GM12878 (cell line): ENCODE results near the gene PPP6R2. TPM values are rescaled to one million over a fixed set of nuclear protein-coding genes. Genes with fewer than 3 reads are reported as not detected.

Experiments used
- ATAC-seq: fragments of 200-7000 bp; cut with Tn5 transposase; 3 replicates; pipeline ENCODE4 v1.9.1; 2020; ENCODE audit warnings: mild to moderate bottlenecking, moderate library complexity
- BruUV-seq: library from RNA; stranded (reverse); fragments of 400-500 nt; replicated peaks from 2 replicates; lab custom pipeline; 2021; lab: Mats Ljungman, UMichigan
- CTCF ChIA-PET: fragments of 300-600 bp; sonication (Branson Sonifier 250); formaldehyde crosslinking; extraction: SDS; loops from one replicate; lab custom pipeline; 2021; ENCODE audit warnings: inconsistent platforms; lab: Yijun Ruan, JAX
- POLR2A ChIA-PET: fragments of 350-600 bp; formaldehyde crosslinking; extraction: SDS; loops from one replicate; lab custom pipeline; 2021; ENCODE audit warnings: inconsistent platforms; lab: Charles Lee
- RAD21 ChIA-PET: fragments of 300-600 bp; sonication (Branson Sonifier 250); formaldehyde crosslinking; loops from one replicate; lab custom pipeline; 2023; ENCODE audit warnings: antibody characterized with exemption; ENCODE audit not compliant: unreplicated experiment; lab: Charles Lee
- SMC1A ChIA-PET: fragments of 300-600 bp; sonication (Branson Sonifier 250); formaldehyde crosslinking; loops from one replicate; lab custom pipeline; 2023; ENCODE audit not compliant: unreplicated experiment, uncharacterized antibody; lab: Charles Lee
- DNase-seq: peaks from one replicate; pipeline ENCODE4 v3.0.0-alpha.2; 2011; ENCODE audit warnings: low read depth, low spot score
- FAIRE-seq: peaks from 3 replicates; lab custom pipeline; 2011; peaks lifted over from hg19 to GRCh38; lab: Jason Lieb, UNC
- H2AFZ ChIP-seq: 2 replicates; pipeline ENCODE4 v1.6.0; 2011; ENCODE audit warnings: low read depth, low read length, control low read depth; ENCODE audit not compliant: control insufficient read depth
- H3K27ac ChIP-seq: 2 replicates; pipeline ENCODE4 v1.5.1; 2011; ENCODE audit warnings: control low read depth; ENCODE audit not compliant: control insufficient read depth, insufficient read depth
- H3K27me3 ChIP-seq, 2 experiments: replicated peaks in 1 of 2; 2 replicates each; pipeline versions ENCODE4 v1.6.0 to v1.6.1; 2011; ENCODE audit warnings: low read length in 1 of 2; ENCODE audit not compliant: control insufficient read depth in 2 of 2, insufficient read depth in 2 of 2
- H3K36me3 ChIP-seq, 2 experiments: 2 replicates each; pipeline ENCODE4 v1.5.1; 2011; ENCODE audit warnings: low read length in 1 of 2; ENCODE audit not compliant: control insufficient read depth in 2 of 2, insufficient read depth in 2 of 2
- H3K4me1 ChIP-seq: 2 replicates; pipeline ENCODE4 v1.6.1; 2011; ENCODE audit warnings: mild to moderate bottlenecking, low read length, moderate library complexity, mixed read lengths; ENCODE audit not compliant: control insufficient read depth, insufficient read depth
- H3K4me2 ChIP-seq: 2 replicates; pipeline ENCODE4 v1.6.0; 2011; ENCODE audit warnings: control low read depth; ENCODE audit not compliant: control insufficient read depth, insufficient read depth
- H3K4me3 ChIP-seq: fragments of 200-600 bp; sonication (generic); 2 replicates; pipeline ENCODE4 v1.5.1; 2016
- H3K79me2 ChIP-seq: 2 replicates; pipeline ENCODE4 v1.6.0; 2011; ENCODE audit warnings: low read length; ENCODE audit not compliant: control insufficient read depth, insufficient read depth
- H3K9ac ChIP-seq: 2 replicates; pipeline ENCODE4 v1.8.0; 2011; ENCODE audit warnings: low read length, control low read depth, mixed read lengths; ENCODE audit not compliant: control insufficient read depth, insufficient read depth
- H3K9me3 ChIP-seq: replicated peaks from 3 replicates; pipeline ENCODE4 v1.5.1; 2011; ENCODE audit warnings: mild to moderate bottlenecking, low read length; ENCODE audit not compliant: control insufficient read depth, insufficient read depth
- H4K20me1 ChIP-seq: 2 replicates; pipeline ENCODE4 v1.6.0; 2011; ENCODE audit not compliant: control insufficient read depth, insufficient read depth
- FOXM1 ChIP-seq: IDR thresholded peaks from 2 replicates; pipeline ENCODE4 v1.6.1; 2012; ENCODE audit warnings: low read depth, mild to moderate bottlenecking, inconsistent platforms, low read length, moderate library complexity
- MTA3 ChIP-seq: IDR thresholded peaks from 2 replicates; pipeline ENCODE4 v1.6.1; 2012; ENCODE audit warnings: low read length, inconsistent platforms, borderline replicate concordance
- POLR2A ChIP-seq: IDR thresholded peaks from 2 replicates; pipeline ENCODE4 v1.6.1; 2011; ENCODE audit warnings: low read depth, mild to moderate bottlenecking, low read length
- WGBS: methylation state at CpG from one replicate; pipeline ENCODE4 v1.1.6; 2016; ENCODE audit warnings: low lambda C conversion rate; ENCODE audit not compliant: insufficient replicate concordance, insufficient coverage; ENCODE audit errors: missing lambda C conversion rate; 5-methylcytosine and 5-hydroxymethylcytosine counted together
- in situ Hi-C: fragments of 300-500 bp; cut with MboI; formaldehyde crosslinking; loops from 9 replicates; pipeline ENCODE4 v1.14.3; 2018; ENCODE audit warnings: mixed read lengths
- intact Hi-C: fragments of 100-400 bp; cut with micrococcal nuclease; formaldehyde crosslinking; loops from one replicate; pipeline ENCODE4 v1.14.2; 2022; ENCODE audit not compliant: unreplicated experiment
- polyA plus RNA-seq, 11 experiments: library from polyadenylated mRNA; depleted of rRNA in 4 of 11; unstranded in 6 of 11; stranded (reverse) in 5 of 11; fragments of >200 nt; fragmentation: Nextera tagmentation in 4 of 11; fragmentation: Illumina TruSeq in 1 of 11; extraction: Ambion mirVana in 4 of 11; extraction: Trizol in 1 of 11; gene quantifications; 1 replicate in 1 of 11; 2 replicates in 10 of 11; pipeline versions ENCODE4 v1.2.1 to v1.2.3, GENCODE V29; 2011 to 2016; ENCODE audit warnings: inconsistent platforms in 2 of 11, missing spikeins in 2 of 11, low read depth in 1 of 11
- total RNA-seq, 4 experiments: library from RNA; depleted of rRNA in 3 of 4; stranded (reverse); fragments of >200 nt in 3 of 4; fragmentation: Illumina TruSeq in 1 of 4; extraction: Trizol in 1 of 4; gene quantifications; 2 replicates each; pipeline versions ENCODE4 v1.2.1 to v1.2.3, GENCODE V29; 2013 to 2021
- TF ChIP-seq, protein P1 (sequence below): fragments of 450-650 bp; IDR thresholded peaks from 2 replicates; pipeline ENCODE4 v1.6.1; 2016; ENCODE audit warnings: mild to moderate bottlenecking, moderate library complexity, borderline replicate concordance

The PPP6R2 gene
- total and polyA plus RNA-seq, 10 of the 15 experiments (the other 5 are each of a cell fraction or from before 2014, with no cell fraction given): 0.29 to 52.6 (median 25.4) TPM

DNA sequence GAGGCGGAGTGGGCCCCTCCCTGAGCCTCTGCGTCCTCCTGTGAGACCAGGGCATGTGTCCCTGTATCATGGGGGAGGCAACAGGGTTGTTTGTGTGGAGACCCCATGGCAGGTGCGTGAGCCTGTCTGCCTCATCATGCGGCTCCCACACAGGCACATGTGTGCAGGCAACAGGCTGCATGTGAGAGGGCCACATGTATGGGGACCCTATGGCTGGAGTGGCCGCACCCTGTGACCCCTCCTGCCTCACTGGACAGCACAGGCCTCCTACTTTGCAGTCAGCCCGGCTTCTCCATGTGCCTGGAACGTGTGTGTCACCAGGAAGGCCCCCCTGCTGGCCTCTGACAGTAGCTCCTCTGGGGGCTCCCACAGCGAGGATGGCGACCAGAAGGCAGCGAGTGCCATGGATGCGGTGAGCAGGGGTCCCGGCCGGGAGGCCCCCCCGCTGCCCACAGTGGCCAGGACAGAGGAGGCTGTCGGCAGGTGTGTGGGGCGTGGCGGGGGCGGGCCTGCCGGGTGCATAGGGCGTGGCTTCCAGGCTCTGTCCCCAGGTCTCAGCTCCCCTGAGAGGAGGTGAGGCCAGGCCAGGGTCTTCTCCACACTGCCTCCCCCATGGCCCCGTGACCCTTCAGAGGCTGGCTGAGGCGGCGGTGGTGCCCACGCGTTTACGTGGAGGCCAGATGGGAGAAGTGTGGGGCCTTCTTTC, 97.6 kb downstream of the PPP6R2 start:
- Histone ChIP-seq H3K4me1 (no peaks in the 10 kb centered on the region), H2AFZ (no peak overlapping the region), H3K27ac (no peak overlapping the region), H3K79me2 (no peaks in the 10 kb centered on the region), H3K4me2 (no peak overlapping the region), H3K36me3 (peaks cover 3 to 32% of the 10 kb centered on the region in 2 experiments; a peak in 3 of 4 replicates), H3K9ac (no peak overlapping the region), H4K20me1 (no peaks in the 10 kb centered on the region), H3K4me3 (no peak overlapping the region), H3K9me3 (no peaks in the 10 kb centered on the region), H3K27me3 (no peaks in the 10 kb centered on the region)
- in situ Hi-C loops: no loop called here
- TF ChIP-seq POLR2A (peak; percentile 47; the same call in 1 of the 2 replicates), MTA3 (no peak), FOXM1 (no peak)
- TF ChIP-seq, protein P1, sequence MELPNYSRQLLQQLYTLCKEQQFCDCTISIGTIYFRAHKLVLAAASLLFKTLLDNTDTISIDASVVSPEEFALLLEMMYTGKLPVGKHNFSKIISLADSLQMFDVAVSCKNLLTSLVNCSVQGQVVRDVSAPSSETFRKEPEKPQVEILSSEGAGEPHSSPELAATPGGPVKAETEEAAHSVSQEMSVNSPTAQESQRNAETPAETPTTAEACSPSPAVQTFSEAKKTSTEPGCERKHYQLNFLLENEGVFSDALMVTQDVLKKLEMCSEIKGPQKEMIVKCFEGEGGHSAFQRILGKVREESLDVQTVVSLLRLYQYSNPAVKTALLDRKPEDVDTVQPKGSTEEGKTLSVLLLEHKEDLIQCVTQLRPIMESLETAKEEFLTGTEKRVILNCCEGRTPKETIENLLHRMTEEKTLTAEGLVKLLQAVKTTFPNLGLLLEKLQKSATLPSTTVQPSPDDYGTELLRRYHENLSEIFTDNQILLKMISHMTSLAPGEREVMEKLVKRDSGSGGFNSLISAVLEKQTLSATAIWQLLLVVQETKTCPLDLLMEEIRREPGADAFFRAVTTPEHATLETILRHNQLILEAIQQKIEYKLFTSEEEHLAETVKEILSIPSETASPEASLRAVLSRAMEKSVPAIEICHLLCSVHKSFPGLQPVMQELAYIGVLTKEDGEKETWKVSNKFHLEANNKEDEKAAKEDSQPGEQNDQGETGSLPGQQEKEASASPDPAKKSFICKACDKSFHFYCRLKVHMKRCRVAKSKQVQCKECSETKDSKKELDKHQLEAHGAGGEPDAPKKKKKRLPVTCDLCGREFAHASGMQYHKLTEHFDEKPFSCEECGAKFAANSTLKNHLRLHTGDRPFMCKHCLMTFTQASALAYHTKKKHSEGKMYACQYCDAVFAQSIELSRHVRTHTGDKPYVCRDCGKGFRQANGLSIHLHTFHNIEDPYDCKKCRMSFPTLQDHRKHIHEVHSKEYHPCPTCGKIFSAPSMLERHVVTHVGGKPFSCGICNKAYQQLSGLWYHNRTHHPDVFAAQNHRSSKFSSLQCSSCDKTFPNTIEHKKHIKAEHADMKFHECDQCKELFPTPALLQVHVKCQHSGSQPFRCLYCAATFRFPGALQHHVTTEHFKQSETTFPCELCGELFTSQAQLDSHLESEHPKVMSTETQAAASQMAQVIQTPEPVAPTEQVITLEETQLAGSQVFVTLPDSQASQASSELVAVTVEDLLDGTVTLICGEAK: no peak
- ATAC-seq (no peak), DNase-seq (no peak), FAIRE-seq (no peak)
- CTCF ChIA-PET: no interaction called here
- SMC1A ChIA-PET: no interaction called here
- 82% methylated on average over 26 of the region's 26 CpGs for WGBS
- RAD21 ChIA-PET: no interaction called here
- intact Hi-C loops: no loop called here
- POLR2A ChIA-PET: interaction anchor here (0.5 kb wide), 1 partner anchor 75 kb away, joined by 6 read pairs; no protein-coding TSS in a partner anchor
- BruUV-seq: no TSS peak
